ENCODE data around the gene MRPL21.

DNA sequence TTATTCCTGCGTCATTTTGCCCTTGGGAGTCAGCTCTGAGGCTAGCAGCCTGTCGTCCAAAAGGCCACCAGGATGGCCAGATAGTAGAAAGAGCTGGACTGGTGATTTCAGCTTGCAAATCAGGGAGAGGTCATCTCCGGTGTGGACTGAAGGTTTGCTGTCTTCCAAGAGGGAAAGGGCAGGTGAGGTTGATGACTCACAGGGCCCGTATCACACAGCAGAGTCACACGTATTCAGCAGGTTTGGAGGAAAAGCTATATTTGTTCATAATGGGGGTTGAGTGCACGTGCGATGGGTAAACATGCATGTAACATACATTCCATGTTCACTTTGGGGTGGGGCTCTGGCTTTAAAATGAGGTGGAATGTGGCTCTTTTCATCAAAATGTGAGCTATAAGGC is 25.6 kb downstream of the MRPL21 start:
- TF ChIP-seq CTCF (IDR thresholded peaks at IDR 0.05) (no peak), EP300 (IDR thresholded peaks at IDR 0.05) (no peak)

Measured in upper lobe of left lung (tissue), 4 donors.